ENCODE measurements around the gene SNRNP25.

GRCh38 chr16:89391-90302, 36.0 kb downstream of the SNRNP25 start:
- TF ChIP-seq EZH2 (IDR thresholded peaks at IDR 0.05; ENCODE audit: insufficient read depth, poor library complexity, severe bottlenecking) (no peak), EZH2phosphoT487 (IDR thresholded peaks at IDR 0.05; ENCODE audit: insufficient read depth, low read depth) (no peak)
